ENCODE measurements around the gene SLC39A11. TPM values are rescaled to one million over a fixed set of nuclear protein-coding genes. Genes with fewer than 3 reads are reported as not detected.

The SLC39A11 gene
- total RNA-seq, 1 experiment from 2014 or later: 15.2 TPM

- no peak overlapping the region for H2AK5ac ChIP-seq (ENCODE audit: insufficient read length, low read length)
- no peaks in the 10 kb centered on the region for H3K79me1 ChIP-seq (ENCODE audit: insufficient read depth, low read depth, low read length, poor library complexity, severe bottlenecking)
- H3K36me3 Mint-ChIP-seq (ENCODE audit: insufficient read depth in 1 of 3, low read depth in 3 of 3): no peaks in the 10 kb centered on the region
- no peak overlapping the region for H3K27ac Mint-ChIP-seq
- no peak overlapping the region for H2BK20ac ChIP-seq (ENCODE audit: low read depth, low read length, poor library complexity, severe bottlenecking)
- no peak overlapping the region for H3K9ac ChIP-seq (ENCODE audit: extremely low read depth, insufficient read length, low read length)
- peaks cover 26 to 33% of the 10 kb centered on the region in 2 experiments for H3K4me1 Mint-ChIP-seq
- H2BK5ac ChIP-seq (ENCODE audit: insufficient read length, low read length): no peak overlapping the region
- H4K8ac ChIP-seq (replicated peaks; ENCODE audit: insufficient read length, low read depth, low read length): no peak overlapping the region
- no peak overlapping the region for H3K14ac ChIP-seq (ENCODE audit: insufficient read depth, low read length)
- H3K23ac ChIP-seq (ENCODE audit: insufficient read length, low read depth, low read length): no peak overlapping the region
- H3K9me3 ChIP-seq (ENCODE audit: control insufficient read depth, low read depth, low read length): no peaks in the 10 kb centered on the region
- H3K56ac ChIP-seq (ENCODE audit: insufficient read length, low read depth, low read length): no peak overlapping the region
- H3T11ph ChIP-seq (ENCODE audit: low read length): no peak overlapping the region
- H2AFZ ChIP-seq (ENCODE audit: low read length): no peak overlapping the region
- H3K4me1 ChIP-seq (ENCODE audit: insufficient read depth, low read length): no peaks in the 10 kb centered on the region; the same call in 1 of the 2 replicates
- no CpG with 5 or more reads among the region's 8 CpGs for WGBS (ENCODE audit: extremely low coverage, insufficient read length, low lambda C conversion rate)
- H3K23me2 ChIP-seq (ENCODE audit: insufficient read length, low read depth, low read length, poor library complexity, severe bottlenecking): no peaks in the 10 kb centered on the region
- H4K20me1 ChIP-seq (ENCODE audit: control insufficient read depth, insufficient read depth, insufficient read length): no peaks in the 10 kb centered on the region
- TF ChIP-seq, protein P1, sequence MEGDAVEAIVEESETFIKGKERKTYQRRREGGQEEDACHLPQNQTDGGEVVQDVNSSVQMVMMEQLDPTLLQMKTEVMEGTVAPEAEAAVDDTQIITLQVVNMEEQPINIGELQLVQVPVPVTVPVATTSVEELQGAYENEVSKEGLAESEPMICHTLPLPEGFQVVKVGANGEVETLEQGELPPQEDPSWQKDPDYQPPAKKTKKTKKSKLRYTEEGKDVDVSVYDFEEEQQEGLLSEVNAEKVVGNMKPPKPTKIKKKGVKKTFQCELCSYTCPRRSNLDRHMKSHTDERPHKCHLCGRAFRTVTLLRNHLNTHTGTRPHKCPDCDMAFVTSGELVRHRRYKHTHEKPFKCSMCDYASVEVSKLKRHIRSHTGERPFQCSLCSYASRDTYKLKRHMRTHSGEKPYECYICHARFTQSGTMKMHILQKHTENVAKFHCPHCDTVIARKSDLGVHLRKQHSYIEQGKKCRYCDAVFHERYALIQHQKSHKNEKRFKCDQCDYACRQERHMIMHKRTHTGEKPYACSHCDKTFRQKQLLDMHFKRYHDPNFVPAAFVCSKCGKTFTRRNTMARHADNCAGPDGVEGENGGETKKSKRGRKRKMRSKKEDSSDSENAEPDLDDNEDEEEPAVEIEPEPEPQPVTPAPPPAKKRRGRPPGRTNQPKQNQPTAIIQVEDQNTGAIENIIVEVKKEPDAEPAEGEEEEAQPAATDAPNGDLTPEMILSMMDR (conservative IDR thresholded peaks at IDR 0.05): no peak
- no peak overlapping the region for H3K4me2 ChIP-seq (ENCODE audit: insufficient read depth, insufficient read length, low read length)
- no peak overlapping the region for H3K4me3 Mint-ChIP-seq
- H3K27ac ChIP-seq (ENCODE audit: insufficient read length, low read depth, low read length): no peak overlapping the region
- no peak overlapping the region for H3K18ac ChIP-seq (ENCODE audit: insufficient read length, low read depth, low read length)
- no peak overlapping the region for H3K4ac ChIP-seq (ENCODE audit: low read depth, low read length)
- no peak overlapping the region for H4K5ac ChIP-seq (ENCODE audit: insufficient read length, low read depth, low read length)
- DNase-seq: no peak
- no peaks in the 10 kb centered on the region for H3K27me3 ChIP-seq (ENCODE audit: insufficient read depth, low read length)
- no peak overlapping the region for H2BK15ac ChIP-seq (ENCODE audit: low read depth, low read length)
- H2BK120ac ChIP-seq (ENCODE audit: low read depth, low read length, poor library complexity, severe bottlenecking): no peak overlapping the region
- no peaks in the 10 kb centered on the region for H3K79me2 ChIP-seq (ENCODE audit: insufficient read depth, low read length)
- no peak overlapping the region for H4K91ac ChIP-seq (ENCODE audit: insufficient read length, low read depth, low read length)
- no peaks in the 10 kb centered on the region for H3K27me3 Mint-ChIP-seq (ENCODE audit: low read depth)
- H2BK12ac ChIP-seq (ENCODE audit: insufficient read length, low read depth, low read length): no peak overlapping the region
- no peaks in the 10 kb centered on the region for H3K9me3 Mint-ChIP-seq
These were observed 142.1 kb downstream of the SLC39A11 start for GRCh38 chr17:72950242-72950931.
